Measurements from ENCODE around the gene HOXD1.

The HOXD1 gene

GRCh38 chr2:176178757-176179295, 9.6 kb upstream of the HOXD1 start:
- DNase-seq: no peak

GRCh38 chr2:176181551-176181950, 6.9 kb upstream of the HOXD1 start:
- no peak for DNase-seq

DNA sequence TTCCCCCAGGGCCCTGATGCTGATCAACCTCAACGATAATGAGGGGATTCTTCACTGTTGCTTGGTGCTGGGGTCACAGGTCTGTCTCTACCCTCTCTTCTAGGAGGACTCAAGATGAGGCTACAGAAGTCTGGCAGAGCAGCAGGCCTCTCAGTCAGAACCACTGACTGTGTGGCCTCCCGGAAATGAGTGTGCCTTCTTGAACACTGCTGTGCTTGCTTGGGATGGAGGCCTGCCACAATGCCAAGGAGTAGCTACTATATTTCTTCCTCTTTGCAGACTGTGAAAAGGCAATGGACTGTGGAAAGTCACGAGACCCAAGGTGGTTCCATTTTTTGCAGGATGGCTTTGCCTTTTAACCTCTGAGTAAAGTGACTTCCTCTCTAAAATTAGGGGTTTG, 5.8 kb upstream of the HOXD1 start:
- DNase-seq: no peak

- no peak for DNase-seq
Measured at GRCh38 chr2:176184749-176185148, 3.7 kb upstream of the HOXD1 start.

DNA sequence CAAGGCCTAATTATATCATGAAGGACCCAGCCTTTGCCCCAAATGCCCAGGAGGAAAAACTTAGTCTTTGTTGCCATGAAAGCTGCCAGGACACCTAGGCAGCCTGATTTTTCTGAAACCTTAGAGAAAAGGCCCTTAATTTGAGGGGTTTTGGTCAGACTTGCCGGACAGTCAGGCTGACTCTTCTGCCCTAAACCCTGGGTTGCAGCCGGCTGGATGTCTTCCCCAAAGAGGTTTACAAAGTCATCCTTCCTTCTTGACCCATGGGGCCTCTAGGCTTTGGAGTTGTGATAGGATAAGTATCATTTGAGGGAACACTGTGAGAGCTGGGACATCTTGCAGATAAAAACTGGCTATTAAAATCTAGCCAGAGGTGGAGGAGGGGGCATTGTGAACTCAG, 2.4 kb upstream of the HOXD1 start:
- DNase-seq: no peak

- peak in 4 of 58 donors; percentile 2 to 18 (median 10) for DNase-seq
Measured at GRCh38 chr2:176187200-176187898, 1.1 kb upstream of the HOXD1 start.

DNA sequence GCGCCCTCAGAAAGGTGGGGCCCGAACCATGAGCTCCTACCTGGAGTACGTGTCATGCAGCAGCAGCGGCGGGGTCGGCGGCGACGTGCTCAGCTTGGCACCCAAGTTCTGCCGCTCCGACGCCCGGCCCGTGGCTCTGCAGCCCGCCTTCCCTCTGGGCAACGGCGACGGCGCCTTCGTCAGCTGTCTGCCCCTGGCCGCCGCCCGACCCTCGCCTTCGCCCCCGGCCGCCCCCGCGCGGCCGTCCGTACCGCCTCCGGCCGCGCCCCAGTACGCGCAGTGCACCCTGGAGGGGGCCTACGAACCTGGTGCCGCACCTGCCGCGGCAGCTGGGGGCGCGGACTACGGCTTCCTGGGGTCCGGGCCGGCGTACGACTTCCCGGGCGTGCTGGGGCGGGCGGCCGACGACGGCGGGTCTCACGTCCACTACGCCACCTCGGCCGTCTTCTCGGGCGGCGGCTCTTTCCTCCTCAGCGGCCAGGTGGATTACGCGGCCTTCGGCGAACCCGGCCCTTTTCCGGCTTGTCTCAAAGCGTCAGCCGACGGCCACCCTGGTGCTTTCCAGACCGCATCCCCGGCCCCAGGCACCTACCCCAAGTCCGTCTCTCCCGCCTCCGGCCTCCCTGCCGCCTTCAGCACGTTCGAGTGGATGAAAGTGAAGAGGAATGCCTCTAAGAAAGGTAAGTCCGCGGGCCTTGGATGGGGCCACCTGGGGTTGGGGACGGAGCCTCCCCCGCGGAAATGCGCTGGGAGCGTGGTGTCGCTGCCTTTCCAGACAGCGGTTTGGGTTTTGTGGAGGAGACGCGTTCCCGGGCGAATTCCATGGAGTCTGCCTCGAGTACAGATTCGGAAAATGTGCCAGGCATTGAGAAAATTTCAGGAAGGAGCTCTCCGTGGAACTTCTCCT, 559 bp downstream of the HOXD1 start:
- no peak for DNase-seq

DNA sequence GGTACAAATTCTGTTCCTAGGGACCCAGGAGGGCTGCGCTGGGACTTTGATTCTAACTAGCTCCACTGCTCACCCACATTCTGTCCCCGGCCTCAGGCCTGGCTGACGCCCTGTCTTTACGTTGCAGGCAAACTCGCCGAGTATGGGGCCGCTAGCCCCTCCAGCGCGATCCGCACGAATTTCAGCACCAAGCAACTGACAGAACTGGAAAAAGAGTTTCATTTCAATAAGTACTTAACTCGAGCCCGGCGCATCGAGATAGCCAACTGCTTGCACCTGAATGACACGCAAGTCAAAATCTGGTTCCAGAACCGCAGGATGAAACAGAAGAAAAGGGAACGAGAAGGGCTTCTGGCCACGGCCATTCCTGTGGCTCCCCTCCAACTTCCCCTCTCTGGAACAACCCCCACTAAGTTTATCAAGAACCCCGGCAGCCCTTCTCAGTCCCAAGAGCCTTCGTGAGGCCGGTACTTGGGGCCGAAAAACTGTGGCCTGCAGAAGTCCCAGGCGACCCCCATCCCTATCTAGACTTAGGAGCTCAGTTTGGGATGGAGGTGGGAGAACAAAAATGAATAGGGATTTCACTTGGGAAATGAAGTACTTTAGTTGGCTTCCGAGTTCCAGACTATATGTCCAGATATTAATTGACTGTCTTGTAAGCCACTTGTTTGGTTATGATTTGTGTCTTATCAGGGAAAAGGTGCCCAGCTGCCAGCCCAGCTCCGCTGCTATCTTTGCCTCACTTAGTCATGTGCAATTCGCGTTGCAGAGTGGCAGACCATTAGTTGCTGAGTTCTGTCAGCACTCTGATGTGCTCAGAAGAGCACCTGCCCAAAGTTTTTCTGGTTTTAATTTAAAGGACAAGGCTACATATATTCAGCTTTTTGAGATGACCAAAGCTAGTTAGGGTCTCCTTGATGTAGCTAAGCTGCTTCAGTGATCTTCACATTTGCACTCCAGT, 1.5 kb downstream of the HOXD1 start:
- peak in 1 of 58 donors; percentile 33 for DNase-seq

DNA sequence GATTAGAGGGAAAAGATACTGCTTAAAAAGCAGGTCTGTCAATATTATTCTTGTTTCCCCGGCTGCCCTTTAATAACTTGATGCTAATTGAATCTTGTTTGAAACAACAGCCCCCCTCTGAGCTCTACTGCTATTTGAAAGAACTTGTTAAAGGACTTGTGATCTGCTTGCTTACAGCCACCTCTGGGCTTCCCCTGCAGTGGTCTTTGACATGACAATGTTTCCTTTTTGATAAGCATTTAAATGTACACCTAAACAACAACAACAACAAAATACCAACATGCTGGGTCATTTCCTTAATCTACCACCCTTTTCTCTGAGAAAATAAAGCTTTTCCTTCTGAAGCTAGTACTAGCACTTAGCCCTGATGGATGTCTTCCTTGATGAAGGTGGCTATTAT, 3.9 kb downstream of the HOXD1 start:
- DNase-seq: no peak

DNA sequence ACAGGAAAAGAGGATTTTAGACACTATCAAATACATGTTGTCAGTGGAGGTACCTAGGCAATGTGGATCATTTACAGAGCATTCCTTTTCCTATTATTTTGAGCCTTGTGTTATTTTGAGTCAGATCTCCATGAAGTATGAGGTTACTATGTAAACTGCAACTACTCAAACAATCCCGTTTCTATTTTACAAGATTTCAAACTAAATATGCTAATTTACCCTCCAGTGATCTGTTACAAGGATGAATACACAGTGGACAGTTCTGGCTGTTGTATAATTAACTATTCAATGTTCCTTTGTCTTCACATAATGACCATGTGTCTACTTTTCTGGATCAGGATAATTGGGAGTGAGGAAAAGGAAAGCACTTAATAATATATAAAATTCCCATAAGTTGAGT, 4.6 kb downstream of the HOXD1 start:
- DNase-seq: peak in 1 of 58 donors; percentile 36

- no peak for DNase-seq
Measured at GRCh38 chr2:176199902-176200301, 11.4 kb downstream of the HOXD1 start.

- no peak for DNase-seq
Measured at GRCh38 chr2:176200971-176201370, 12.5 kb downstream of the HOXD1 start.

- DNase-seq: no peak
Measured at GRCh38 chr2:176202491-176202890, 14.0 kb downstream of the HOXD1 start.

- no peak for DNase-seq
Measured at GRCh38 chr2:176205126-176205525, 16.7 kb downstream of the HOXD1 start.

DNA sequence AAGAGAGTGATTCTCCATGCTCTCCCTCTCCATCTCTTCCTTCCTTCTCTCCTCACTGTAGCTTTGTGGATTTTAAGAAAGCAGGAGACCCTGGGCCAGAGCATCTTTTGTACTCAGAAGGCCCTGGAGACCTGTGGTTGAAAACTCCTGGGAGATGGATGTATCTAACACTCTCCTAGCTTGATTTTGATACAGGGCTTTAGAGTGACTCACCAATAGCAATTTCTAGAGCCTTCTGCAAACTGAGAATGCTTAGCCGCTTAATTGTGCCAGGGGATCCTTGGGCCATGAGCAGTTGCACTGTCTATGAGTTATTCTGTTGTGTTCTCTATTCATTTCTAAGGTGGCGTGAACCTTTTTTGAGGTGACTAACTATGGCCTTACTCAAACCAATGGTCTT, 17.7 kb downstream of the HOXD1 start:
- DNase-seq: no peak

- no peak for DNase-seq
Measured at GRCh38 chr2:176206682-176207081, 18.2 kb downstream of the HOXD1 start.

DNA sequence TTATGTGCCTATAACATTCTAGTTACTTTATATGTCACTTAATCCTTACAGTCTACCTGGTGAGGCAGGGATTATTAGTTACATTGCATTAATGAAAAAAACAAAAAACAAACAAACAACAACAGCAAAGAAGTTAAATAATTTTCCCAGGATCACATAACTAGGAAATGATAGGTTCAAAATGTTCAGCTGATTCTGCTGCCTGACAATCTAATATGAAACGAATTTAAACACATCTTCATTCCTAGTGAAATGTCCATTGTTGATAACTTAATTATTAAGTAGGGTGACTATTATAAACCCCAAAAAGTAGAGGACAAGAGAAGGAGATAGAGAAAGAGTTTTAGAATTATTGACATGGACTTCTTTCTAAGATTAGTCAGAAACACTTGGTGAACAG, 22.6 kb downstream of the HOXD1 start:
- no peak for DNase-seq

- DNase-seq: no peak
Measured at GRCh38 chr2:176212276-176212675, 23.8 kb downstream of the HOXD1 start.

- DNase-seq: no peak
Measured at GRCh38 chr2:176213406-176213805, 24.9 kb downstream of the HOXD1 start.

- no peak for DNase-seq
Measured at GRCh38 chr2:176227874-176228273, 39.4 kb downstream of the HOXD1 start.

DNA sequence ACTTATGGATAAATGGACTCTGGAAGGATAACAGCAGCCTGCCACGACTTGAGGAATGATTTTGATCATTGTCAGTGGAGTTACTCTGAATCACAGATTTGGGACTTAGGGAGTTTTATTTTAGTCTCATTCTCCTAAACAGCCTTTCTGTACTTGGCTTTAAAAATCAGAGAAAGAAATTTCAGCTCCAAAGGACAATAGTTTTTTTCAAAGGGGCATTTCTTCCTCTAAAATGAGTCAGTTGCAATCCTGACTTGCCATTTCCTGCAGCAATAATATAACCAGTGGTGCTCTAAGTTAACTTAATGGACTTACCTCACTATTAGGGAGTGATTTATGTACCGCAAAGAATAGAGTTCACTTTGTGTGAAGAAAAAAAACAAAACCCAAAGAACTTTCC, 45.7 kb downstream of the HOXD1 start:
- DNase-seq: no peak

Data from anterior cingulate cortex (tissue), 58 donors.